22Rv1 (cell line): ENCODE data around the gene MYO15B.

ENCODE experiments used
- H3K27ac ChIP-seq: fragments of 450-650 bp; 2 replicates; pipeline ENCODE4 v1.5.1; 2017
- ZFX ChIP-seq: fragments of 450-650 bp; IDR thresholded peaks from 2 replicates; pipeline ENCODE4 v1.6.1; 2017; ENCODE audit warnings: antibody characterized with exemption, borderline replicate concordance
- TF ChIP-seq, protein P1 (sequence below): fragments of 450-650 bp; IDR thresholded peaks from 2 replicates; pipeline ENCODE4 v1.5.1; 2017; ENCODE audit warnings: mild to moderate bottlenecking

The MYO15B gene

DNA sequence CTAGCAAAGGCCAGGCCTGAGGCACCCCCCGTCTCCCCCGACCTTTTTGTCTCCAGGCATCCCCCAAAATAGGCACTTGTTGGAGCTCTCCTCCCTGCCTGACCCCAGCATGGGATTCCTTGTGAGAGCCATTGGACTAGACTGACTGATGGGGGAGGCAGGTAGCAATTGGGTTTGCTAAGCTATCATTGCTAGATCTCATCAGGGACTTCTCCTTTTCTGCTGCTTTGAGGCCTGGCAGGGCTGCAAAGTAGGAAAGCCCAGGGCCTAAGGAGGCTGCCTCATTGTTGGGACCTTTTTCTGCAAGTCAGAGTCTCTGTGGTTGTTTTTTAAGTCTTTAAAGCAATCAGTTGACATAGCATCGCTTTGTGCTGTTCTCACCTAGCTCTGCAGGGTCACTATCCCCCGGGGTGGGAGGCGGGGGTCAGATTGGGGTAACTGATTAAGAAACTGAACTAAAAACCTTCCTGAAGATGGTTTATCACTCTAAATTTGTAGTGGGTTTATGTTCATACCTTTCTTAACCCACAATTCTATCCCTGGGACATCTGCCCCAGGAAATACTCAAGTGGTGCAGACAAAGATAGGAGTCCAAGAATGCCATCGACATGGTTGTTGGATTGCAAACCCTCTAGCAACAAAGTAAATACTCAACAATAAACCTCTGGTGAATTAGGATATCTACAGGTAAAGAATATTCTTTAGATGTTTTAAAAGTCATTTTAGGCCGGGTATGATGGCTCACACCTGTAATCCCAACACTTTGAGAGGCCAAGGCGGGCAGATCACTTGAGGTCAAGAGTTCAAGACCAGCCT lies 34.1 kb upstream of the MYO15B start:
- peak overlapping the region; percentile 12; the same call in 1 of the 2 replicates for H3K27ac ChIP-seq
- no peak for TF ChIP-seq ZFX
- TF ChIP-seq, protein P1, sequence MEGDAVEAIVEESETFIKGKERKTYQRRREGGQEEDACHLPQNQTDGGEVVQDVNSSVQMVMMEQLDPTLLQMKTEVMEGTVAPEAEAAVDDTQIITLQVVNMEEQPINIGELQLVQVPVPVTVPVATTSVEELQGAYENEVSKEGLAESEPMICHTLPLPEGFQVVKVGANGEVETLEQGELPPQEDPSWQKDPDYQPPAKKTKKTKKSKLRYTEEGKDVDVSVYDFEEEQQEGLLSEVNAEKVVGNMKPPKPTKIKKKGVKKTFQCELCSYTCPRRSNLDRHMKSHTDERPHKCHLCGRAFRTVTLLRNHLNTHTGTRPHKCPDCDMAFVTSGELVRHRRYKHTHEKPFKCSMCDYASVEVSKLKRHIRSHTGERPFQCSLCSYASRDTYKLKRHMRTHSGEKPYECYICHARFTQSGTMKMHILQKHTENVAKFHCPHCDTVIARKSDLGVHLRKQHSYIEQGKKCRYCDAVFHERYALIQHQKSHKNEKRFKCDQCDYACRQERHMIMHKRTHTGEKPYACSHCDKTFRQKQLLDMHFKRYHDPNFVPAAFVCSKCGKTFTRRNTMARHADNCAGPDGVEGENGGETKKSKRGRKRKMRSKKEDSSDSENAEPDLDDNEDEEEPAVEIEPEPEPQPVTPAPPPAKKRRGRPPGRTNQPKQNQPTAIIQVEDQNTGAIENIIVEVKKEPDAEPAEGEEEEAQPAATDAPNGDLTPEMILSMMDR: no peak

DNA sequence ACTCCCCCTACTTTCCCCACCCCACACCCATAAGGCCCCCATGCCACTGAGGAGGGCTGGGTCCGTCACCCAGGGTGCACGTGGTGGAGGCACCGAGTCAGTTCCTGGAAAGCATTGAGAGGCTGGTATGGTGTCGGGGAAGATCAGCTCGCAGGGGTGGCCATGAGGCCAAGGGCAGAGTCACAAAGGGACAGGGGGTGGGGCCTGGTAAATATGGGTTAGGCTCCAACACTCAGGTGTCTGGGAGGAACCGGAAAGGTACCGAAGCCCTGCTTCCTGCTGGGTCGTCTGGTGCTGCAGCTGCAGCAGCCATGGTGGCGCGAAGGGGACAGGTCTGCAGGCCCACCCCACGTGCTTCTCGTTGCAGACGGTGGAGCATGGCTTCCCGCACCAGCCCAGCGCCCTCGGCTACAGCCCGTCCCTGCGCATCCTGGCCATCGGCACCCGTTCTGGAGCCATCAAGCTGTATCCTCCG lies 31.9 kb upstream of the MYO15B start:
- TF ChIP-seq ZFX: no peak
- TF ChIP-seq, protein P1: no peak
- H3K27ac ChIP-seq: peak overlapping the region; percentile 90

DNA sequence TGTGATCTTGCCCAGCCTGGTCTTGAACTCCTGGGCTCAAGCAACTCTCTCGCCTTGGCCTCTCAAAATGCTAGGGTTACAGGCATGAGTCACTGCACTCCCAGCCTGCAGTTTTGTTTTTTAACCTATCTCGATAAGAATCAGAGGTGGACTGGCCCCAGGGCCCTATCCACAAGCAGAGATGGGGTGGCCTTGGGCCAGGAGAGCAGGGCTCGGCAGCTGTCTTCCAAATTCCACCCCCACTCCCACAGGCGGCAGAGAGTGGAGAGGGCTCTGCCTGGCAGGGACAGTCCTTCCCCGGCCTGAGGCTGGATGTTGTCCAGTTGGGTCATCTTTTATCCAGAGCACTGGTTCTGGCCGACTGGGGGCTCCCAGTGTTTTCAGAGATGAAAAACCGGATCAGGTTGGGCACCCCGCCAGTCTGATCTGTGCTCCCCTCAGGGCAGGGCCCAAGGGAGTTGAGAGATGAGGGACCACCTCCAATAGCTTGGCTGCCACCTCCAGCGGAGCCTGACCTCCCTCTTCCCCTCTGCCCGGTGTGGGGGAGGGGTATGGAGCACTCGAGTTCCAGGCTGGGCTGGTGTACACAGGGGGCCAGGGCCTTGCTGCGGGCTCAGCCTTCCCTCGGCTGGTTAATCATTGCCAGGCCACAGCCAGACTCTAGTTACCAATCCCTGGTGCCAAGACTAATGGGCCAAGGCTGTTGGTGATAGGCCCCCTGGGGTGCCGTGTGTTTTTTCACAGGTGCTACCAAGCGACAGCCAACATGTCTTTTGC lies 30.3 kb upstream of the MYO15B start:
- TF ChIP-seq, protein P1: no peak
- no peak for TF ChIP-seq ZFX
- H3K27ac ChIP-seq: peak overlapping the region; percentile 90

DNA sequence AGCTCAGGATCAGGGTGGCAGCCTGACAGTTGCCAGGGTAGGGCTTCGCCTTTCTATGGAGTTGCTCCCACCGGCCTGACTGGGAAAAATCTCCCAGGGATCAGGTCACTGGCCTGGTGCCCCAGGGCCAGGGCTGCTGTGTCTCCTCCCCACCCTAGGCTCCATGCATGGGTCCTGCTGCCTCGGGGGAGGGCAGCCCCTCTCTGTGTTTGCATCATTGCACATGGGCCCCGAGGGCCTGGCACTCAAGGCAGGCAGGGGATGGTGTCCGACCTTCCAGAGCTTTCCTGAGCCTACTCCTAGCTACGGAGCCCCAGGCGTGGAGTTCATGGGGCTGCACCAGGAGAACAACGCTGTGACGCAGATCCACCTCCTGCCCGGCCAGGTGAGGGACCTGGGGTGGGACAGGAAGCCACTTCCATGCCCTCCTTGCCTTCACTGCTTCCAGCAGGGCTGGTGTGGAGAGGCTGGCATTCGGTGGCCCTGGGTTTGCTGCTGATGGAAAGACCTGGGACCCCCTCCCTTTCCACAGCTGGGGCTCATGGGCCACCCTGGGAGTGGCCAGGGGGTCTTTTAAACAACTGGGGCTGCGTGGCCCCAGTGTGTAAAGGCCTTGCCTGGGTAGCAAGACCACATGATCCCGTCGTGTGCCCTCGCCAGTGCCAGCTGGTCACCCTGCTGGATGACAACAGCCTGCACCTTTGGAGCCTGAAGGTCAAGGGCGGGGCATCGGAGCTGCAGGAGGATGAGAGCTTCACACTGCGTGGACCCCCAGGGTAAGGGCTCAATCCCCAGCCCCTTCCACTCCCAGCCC lies 29.5 kb upstream of the MYO15B start:
- H3K27ac ChIP-seq: peak overlapping the region; percentile 90

DNA sequence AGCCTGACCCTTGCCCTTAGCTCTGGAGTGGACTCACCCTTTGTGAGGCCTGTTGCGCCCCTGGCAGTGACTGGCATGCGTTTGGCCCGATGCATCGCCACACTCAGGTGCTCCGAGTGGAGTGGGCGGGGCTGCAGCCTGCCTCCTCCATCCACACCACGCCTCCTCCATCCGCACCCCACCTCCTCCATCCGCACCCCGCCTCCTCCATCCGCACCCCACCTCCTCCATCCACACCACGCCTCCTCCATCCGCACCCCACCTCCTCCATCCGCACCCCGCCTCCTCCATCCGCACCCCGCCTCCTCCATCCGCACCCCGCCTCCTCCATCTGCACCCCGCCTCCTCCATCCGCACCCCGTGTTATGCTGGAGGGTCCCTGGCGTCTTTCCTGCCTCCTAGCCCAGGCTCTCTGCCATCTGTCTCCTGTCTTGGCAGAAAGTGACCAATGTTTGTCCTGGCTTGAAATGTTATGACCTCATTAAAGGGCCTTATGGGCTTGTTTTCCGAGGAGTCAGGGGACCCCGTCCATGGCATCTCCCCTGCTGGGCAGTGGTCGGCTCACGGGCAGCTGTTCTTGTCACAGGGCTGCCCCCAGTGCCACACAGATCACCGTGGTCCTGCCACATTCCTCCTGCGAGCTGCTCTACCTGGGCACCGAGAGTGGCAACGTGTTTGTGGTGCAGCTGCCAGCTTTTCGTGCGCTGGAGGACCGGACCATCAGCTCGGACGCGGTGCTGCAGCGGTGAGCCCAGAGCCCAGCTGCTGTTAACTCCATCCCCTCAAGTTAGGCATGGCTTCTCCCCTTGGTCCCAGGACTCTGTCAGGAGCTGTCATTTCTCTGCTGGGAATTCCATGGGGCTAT lies 28.7 kb upstream of the MYO15B start:
- peak overlapping the region; percentile 90 for H3K27ac ChIP-seq
- TF ChIP-seq ZFX: no peak
- TF ChIP-seq, protein P1: no peak

More for the DNA sequence above, 29.5 kb upstream of the MYO15B start:
- no peak for TF ChIP-seq ZFX
- TF ChIP-seq, protein P1: no peak

DNA sequence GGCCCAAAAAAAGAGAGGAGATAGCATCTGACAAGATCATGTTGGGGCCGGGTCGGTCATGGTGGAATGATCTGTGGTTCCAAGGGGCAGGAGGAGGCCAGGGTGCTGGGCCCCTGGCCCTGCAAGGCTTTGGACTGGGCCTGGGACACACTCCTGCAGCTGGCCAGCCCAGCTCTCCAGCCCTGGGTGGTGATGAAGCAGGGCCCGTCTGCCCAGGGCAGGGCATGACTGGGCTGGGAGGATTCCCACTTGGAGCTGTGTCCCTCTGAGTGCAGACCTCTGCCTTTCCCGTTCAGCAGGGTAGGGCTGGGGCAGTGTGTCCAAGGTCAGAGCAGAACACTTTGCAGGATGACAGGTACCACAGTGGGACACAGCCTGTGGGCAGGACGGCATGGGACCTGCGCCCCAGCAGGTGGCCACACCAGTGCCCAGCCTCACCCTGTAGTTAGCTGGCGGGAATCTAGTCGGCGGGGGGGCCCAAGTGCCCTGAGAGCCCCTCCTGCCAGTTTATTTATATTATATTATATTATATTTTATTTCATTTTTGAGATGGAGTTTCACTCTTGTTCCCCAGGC lies 27.6 kb upstream of the MYO15B start:
- H3K27ac ChIP-seq: no peak overlapping the region
- TF ChIP-seq ZFX: no peak
- TF ChIP-seq, protein P1: no peak
